ENCODE measurements around the gene REN. TPM values are rescaled to one million over a fixed set of nuclear protein-coding genes. Genes with fewer than 3 reads are reported as not detected.
A peak's percentile ranks its signal among the peaks of the same experiment; 100 is the strongest.

Gene REN
- total RNA-seq, 2 donors from 2014 or later: not detected

DNA sequence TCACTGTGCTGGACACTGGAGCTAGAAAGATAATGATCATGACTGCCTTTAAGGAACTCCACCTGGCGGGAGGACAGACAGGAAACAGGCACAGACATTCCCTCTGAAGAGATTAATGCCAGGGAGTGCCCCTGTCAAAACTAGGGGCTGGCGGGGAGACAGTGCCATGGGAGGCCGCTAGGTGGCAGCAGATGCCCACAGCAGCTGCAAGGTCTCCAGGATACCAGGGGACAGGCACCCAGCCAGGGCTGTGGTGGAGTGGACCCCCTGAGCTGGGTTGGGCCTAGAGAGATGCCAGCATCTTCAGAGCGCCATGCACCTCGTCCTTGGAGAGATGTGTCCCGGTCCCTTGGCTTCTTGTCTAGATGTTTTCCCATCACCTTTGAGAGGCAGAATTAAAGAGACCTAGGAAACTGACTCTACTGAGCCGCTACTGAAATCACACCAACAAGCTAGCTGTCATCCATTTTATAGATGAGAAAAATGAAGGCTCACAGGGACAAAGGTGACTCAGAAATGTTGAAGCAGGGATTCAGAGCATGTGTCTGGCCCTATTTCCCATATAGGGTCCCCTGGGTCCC, 3.6 kb downstream of the REN start:
- DNase-seq (ENCODE audit: low spot score): peak; percentile 92
- intact Hi-C loops (cut with DNase I): loop anchor here in 1 of 2 donors (2.0 to 5.0 kb wide), 2 partner anchors 50 to 200 kb away; partner anchors contain the start of gene GOLT1A

DNA sequence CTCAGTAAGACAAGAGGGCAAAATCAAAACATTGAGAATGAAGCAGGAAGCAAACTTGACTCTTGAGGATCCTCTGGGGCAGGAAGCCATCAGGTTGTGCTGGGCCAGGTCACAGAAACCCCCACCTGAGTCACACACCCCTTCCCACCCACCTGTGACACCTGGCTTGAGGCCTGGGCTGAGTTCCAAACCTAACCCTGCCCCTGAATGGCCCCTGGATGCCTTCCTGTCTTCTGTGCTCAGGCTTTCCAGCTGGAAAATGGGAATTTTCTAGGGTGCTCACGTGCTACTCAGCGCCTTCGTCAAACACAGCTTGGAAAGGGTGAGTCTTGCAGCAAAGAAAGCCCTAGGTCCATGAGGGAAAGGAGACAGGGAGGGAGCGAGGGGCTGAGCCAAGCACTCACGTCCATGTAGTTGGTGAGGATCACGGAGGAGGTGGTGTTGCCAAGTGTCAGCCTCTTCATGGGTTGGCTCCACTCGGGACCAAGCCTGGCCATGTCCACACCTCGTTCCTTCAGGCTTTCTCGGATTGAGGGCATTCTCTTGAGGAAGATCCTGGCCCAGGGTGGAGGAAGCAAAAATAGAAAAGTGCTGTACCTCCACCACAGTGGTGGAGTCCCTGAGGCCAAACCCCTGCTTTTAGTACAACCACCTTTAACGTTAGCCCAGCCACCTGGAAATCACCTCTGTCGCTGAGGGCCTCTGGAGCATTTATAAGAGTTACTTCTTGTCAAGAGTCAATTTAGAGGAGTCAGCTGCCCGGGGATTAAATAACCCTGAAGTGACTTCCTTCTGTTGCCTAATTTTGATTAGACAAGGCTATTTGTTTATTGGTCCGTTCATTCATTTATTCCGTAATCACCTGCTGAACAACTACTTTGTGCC, 4.3 kb downstream of the REN start:
- intact Hi-C loops (cut with DNase I): loop anchor here in 1 of 2 donors (2.0 to 5.0 kb wide), 2 partner anchors 50 to 201 kb away; partner anchors contain the start of gene GOLT1A
- peak; percentile 31 for DNase-seq (ENCODE audit: low spot score)

- intact Hi-C loops (cut with DNase I): loop anchor here in 1 of 2 donors (10.0 kb wide), 1 partner anchor 347 kb away; no protein-coding TSS in a partner anchor
- no peak for DNase-seq (ENCODE audit: low spot score)
Measured at GRCh38 chr1:204157962-204158361, 8.2 kb downstream of the REN start.

GRCh38 chr1:204155881-204156280, 10.3 kb downstream of the REN start:
- intact Hi-C loops (cut with DNase I): loop anchor here in 1 of 2 donors (10.0 kb wide), 1 partner anchor 349 kb away; no protein-coding TSS in a partner anchor
- peak; percentile 62 for DNase-seq (ENCODE audit: low spot score)

DNA sequence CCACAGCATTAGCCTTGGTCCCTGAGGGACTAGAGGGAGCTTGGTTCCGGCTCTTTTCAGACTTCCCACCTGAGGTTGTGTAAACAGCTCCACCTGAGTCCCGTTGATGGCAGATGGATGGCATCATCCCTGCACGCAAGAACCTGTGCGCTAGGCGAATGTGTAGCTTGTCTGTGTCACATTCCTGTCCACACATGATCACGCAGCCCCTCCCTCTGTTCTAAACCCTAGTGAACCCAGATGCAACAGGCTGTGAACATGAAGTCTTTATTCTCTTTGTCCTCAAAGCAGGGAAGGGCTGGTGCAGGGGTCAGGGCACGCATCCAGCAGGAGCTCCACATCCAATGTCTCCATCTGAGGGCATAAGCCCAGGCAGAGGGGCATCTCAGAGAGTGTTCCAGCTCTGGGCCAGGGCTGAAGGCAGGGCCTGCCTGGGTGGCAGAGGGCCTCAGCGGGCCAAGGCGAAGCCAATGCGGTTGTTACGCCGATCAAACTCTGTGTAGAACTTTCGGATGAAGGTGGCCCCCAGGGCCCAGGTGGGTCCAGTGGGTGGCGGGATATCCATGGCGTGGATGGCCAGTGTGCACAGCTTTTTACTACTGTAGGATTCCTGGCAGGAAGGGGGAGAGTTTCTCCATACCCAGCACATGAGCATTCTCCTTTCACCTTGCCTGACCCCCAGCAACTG, 11.4 kb downstream of the REN start:
- DNase-seq (ENCODE audit: low spot score): peak; percentile 66
- intact Hi-C loops (cut with DNase I): loop anchor here in 1 of 2 donors (10.0 kb wide), 1 partner anchor 350 kb away; no protein-coding TSS in a partner anchor

DNA sequence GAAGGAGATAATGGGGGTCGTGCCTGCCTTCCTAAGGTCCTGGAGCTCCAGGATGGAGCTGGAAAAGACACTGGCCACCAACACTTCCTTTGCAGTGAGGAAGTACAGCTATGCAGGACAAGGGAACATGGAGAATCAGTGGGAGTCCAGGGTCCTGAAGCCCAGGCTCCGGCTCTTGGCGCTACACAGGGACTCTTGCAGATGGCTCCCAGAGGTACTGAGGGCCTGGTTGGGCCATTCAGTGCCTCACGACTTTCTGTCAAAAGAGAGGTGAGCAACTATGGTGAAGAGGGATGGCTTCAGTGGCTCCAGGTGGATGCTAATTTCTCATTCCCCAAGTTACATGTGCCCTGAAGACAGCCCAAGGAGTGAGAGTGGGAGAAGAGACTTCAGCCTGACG, 12.5 kb downstream of the REN start:
- DNase-seq (ENCODE audit: low spot score): peak; percentile 43
- intact Hi-C loops (cut with DNase I): loop anchor here in 1 of 2 donors (10.0 kb wide), 1 partner anchor 351 kb away; no protein-coding TSS in a partner anchor

DNA sequence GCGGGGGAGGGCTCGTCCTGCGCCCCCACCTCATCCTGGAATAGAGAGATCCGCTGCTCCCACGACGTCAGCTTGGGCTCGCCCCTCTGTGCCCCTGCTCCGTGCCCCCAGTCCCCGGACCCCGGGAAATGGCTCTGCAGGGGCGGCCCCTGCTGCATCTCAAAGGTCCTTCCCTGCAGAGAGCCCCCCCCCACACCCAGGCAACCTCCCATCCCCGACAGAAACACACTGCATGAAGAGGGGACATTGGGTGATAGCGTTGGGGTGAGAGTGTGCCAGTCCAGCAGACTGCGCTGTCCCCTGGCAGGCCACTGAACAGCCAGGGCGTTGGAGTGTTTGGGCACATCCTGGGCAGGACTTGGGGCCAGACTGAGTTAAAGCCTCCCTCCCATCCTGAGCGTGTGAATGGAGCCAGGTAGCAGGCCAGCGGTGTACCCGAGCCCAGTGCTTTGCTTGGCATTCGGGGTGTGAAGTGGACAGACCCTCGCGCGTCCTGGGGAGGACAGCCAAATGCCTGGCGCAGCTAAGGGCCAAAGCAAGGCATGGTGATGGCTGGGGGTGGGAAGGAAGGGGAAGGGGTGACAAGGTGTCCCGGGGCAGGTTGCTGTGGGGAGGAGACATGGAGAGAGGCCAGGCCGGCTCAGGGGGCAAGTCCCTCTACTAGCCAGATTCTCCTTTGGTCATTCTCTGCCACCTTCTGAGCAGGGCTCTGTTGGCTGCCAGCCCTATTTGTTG, 13.7 kb downstream of the REN start:
- intact Hi-C loops (cut with DNase I): loop anchor here in 1 of 2 donors (10.0 kb wide), 1 partner anchor 352 kb away; no protein-coding TSS in a partner anchor
- peak; percentile 76 for DNase-seq (ENCODE audit: low spot score)

DNA sequence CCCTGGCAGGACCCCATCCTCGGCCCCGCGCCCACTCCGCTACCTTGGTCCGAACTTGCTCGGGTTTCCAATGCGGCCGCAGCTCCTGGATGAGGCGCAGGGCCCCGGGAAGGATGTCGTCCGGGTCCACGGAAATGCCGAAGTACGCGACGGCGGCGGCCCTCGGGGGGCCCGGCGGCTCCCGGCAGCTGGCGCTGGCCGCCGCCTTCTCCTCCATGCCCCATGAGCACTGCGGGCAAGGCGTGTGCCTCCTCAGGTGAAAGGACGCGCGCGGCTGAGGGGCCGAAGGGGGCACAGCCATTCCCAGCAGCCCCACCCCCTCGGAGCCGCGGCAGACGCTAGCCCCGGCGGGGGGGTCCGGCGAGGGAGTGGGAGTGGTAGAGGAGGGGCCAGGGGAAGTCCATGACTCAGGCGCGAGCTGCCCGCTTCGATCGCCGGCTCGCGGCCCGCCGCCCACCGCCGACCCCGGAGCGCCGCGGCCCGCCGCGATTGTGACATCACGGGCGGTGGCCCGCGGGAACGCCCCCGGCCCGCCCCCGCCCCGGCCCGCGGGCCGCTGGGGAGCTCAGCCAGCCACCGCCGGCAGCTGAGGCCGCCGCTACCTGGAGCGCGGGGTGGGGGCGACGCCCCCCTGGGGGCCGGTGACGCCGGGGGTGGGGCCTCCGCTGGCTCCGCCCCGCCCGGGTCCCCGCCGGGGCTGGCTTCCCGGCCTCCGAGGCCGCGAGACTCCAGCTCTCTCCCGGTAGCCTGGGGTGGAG, 14.4 kb downstream of the REN start, which contains the start of gene ETNK2:
TSS of gene ETNK2 (minus strand) at position 493 of the 758 bp plus-strand sequence. CDS start at position 301, 192 bp downstream.
- intact Hi-C loops (cut with DNase I): loop anchor here in 1 of 2 donors (10.0 kb wide), 1 partner anchor 353 kb away; no protein-coding TSS in a partner anchor
- DNase-seq (ENCODE audit: low spot score): peak; percentile 87

DNA sequence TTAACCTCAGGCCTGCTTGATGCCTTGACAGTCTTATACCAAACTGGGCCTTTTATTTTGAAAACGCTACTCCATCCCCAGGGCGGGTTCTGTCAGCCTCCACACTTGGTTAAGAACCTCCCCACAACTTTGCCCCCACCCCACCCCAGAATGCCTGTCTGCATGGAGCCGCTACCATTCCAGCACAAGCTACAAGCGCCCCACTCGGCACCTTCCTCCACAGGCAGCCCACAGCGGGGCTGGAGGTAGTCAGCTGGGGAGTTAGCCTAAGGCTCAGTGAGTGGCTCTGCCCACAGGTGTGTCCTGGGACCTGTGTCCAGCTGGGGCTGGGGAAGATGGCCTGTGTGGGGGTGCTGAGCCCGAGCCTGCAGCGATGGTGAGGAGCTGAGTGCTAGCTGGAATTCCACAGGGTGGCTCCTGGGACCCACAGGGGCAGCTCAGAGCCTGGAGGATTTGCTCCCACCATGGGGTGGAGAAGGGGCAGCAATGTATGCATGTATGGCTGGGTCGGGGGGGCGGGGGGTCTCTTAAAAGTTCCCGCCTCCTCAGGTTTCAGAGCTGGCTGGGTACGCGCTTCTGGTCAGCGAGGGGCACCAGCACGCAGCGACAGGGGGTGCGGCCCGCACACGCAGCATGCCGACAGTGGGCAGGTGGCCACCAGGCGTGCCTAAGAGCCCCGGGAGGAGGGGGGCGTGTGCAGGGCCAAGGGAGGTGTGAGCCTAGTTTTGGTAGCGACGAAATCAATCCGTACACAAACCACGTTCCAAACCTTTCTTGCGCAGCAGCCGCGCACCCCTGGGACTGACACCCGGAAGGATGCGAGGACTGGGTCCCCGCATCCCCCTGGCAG, 15.2 kb downstream of the REN start:
- peak; percentile 84 for DNase-seq (ENCODE audit: low spot score)
- intact Hi-C loops (cut with DNase I): loop anchor here in 1 of 2 donors (10.0 kb wide), 1 partner anchor 354 kb away; no protein-coding TSS in a partner anchor

DNA sequence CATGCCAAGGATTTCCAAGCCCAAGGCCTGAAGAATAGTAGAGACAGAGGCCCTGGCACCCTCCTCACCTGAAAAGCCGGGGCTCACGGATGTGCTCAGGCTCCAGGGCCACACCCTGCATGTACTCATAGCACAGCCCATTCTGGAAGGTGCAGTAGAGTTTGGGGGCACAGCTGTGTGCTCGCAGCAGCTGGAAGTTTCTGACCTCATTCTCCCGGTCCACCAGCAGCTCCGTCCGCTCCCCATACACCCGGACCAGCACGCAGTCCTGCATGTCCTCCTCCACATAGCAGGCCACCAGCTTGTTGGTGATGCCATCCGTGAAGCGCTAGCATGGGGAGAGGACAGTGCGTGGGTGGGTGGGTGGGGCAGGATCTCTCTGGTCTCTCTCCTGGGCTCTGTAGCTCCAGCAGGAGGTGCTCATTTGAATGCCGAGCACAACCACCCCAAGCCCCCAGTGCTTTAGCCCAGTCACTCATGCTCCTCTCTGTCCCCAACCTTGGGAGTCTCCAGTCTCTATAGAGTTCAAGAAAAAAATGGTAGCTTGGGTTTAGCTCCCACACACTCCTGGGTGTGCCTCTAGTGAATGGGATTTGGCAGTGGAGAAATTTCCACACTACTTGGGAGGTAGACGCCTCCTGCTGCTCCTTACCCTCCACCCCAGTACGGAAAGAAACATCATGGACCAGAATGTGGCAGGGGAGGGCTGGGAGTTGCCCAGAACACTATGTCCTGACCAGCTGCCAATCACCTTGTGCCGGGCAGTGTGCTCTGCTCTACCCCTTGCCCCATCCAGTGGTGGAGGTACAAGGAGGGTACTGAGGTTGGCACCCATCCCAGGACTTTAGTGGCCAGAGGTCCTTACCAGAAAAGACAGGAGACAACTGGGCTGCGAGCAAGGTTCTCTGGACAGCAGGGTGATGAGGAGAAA, 16.2 kb downstream of the REN start:
- DNase-seq (ENCODE audit: low spot score): peak; percentile 66
- intact Hi-C loops (cut with DNase I): loop anchor here (5.0 to 10.0 kb wide), 2 partner anchors 355 to 1297 kb away; no protein-coding TSS in a partner anchor

GRCh38 chr1:204149107-204149506, 17.0 kb downstream of the REN start:
- intact Hi-C loops (cut with DNase I): loop anchor here in 1 of 2 donors (5.0 kb wide), 1 partner anchor 1298 kb away; no protein-coding TSS in a partner anchor
- peak; percentile 28 for DNase-seq (ENCODE audit: low spot score)

DNA sequence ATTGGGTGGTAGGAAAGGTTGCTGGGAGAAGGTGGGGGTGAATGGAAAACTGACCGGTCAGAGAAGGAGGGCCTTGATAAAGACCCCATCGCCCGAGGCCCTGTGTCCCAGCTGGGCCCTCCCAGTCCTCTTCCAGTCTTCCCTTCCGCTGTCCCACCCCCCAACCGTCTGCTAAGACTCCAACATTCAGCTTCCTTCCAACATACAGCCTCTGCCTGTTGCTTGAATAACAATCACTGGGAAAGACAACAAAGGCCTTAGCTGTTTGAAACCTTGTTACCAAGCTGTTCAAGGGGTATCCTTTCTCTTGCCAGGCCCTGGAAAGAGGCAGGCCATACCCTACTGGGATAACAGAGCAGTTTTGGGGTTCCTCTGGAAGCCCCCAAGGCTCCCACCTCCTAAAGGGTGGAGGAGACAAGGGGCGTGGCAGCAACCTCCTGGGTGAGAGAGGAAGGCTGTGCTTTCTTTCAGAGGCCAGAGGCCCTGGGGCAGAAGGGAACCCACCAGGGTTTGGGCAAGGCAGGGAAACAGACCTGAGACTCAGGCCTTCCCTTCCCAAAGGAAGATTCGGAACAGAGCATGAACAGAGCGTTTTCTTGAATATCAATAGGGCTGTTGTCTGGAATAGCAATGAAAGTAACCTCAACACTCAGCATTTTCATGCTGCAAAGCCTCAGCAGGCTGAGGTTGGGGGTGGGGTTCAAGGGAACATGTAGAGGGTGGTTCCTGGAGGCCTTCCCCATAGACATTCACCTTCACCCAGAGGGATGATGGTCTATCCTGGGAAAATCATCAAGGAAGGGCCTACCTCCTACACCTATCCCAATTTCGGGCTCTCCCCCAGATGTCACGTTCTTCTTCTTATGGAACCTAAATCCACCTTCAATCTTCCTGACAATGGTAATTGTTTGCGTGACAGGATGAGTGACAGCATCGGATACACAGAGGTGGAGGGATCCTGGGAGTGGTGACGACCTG, 18.4 kb downstream of the REN start:
- intact Hi-C loops (cut with DNase I): loop anchor here in 1 of 2 donors (5.0 kb wide), 1 partner anchor 1300 kb away; no protein-coding TSS in a partner anchor
- peak; percentile 17 for DNase-seq (ENCODE audit: low spot score)

GRCh38 chr1:204146965-204147364, 19.2 kb downstream of the REN start:
- peak; percentile 76 for DNase-seq (ENCODE audit: low spot score)
- intact Hi-C loops (cut with DNase I): loop anchor here in 1 of 2 donors (5.0 kb wide), 1 partner anchor 1300 kb away; no protein-coding TSS in a partner anchor

- no peak for DNase-seq (ENCODE audit: low spot score)
- intact Hi-C loops (cut with DNase I): loop anchor here in 1 of 2 donors (5.0 kb wide), 1 partner anchor 1301 kb away; no protein-coding TSS in a partner anchor
Measured at GRCh38 chr1:204146309-204146708, 19.8 kb downstream of the REN start.
